OCI-LY7 (cell line): ENCODE results near the gene CEP112. TPM values are rescaled to one million over a fixed set of nuclear protein-coding genes. Genes with fewer than 3 reads are reported as not detected.

Source experiments
- BruUV-seq: library from RNA; stranded (reverse); fragments of 400-500 nt; replicated peaks from 2 replicates; lab custom pipeline; 2021; lab: Mats Ljungman, UMichigan
- CTCF ChIA-PET: fragments of 300-600 bp; sonication (Branson Sonifier 250); formaldehyde crosslinking; loops from one replicate; lab custom pipeline; 2022; ENCODE audit warnings: antibody characterized with exemption; ENCODE audit not compliant: unreplicated experiment; lab: Charles Lee
- POLR2A ChIA-PET: fragments of 300-600 bp; sonication (Branson Sonifier 250); formaldehyde crosslinking; loops from one replicate; lab custom pipeline; 2022; ENCODE audit warnings: antibody characterized with exemption; lab: Charles Lee
- DNase-seq: peaks from one replicate; pipeline ENCODE4 v3.0.0-alpha.2; 2015; ENCODE audit warnings: low spot score
- H2AFZ ChIP-seq: fragments of 200-600 bp; sonication (generic), shearing (Covaris generic); 2 replicates; pipeline ENCODE4 v1.6.1; 2014; ENCODE audit warnings: mild to moderate bottlenecking, antibody characterized with exemption, low read length, moderate library complexity
- H3K27ac ChIP-seq: fragments of 200-600 bp; sonication (generic); 2 replicates; pipeline ENCODE4 v1.5.1; 2014; ENCODE audit warnings: mixed run types, low read depth, mild to moderate bottlenecking, moderate library complexity, low read length, inconsistent platforms; ENCODE audit not compliant: poor library complexity, severe bottlenecking
- H3K36me3 ChIP-seq: fragments of 200-600 bp; sonication (generic); 2 replicates; pipeline ENCODE4 v1.6.1; 2014; ENCODE audit warnings: mild to moderate bottlenecking, antibody characterized with exemption, low read length, moderate library complexity, mixed read lengths; ENCODE audit not compliant: insufficient read depth
- H3K4me1 ChIP-seq: fragments of 200-600 bp; sonication (generic); 2 replicates; pipeline ENCODE4 v1.5.1; 2014; ENCODE audit warnings: mild to moderate bottlenecking, low read length; ENCODE audit not compliant: insufficient read depth, poor library complexity, severe bottlenecking
- H3K4me2 ChIP-seq: fragments of 200-600 bp; sonication (generic); 2 replicates; pipeline ENCODE4 v1.6.1; 2014; ENCODE audit warnings: mild to moderate bottlenecking, low read length
- H3K4me3 ChIP-seq: fragments of 200-600 bp; sonication (generic); 2 replicates; pipeline ENCODE4 v1.5.1; 2014; ENCODE audit warnings: mild to moderate bottlenecking, low read depth, low read length; ENCODE audit not compliant: poor library complexity, severe bottlenecking
- H3K79me2 ChIP-seq: fragments of 200-600 bp; sonication (generic); 2 replicates; pipeline ENCODE4 v1.6.1; 2016; ENCODE audit warnings: low read depth, mild to moderate bottlenecking, low read length, moderate library complexity, mixed read lengths; ENCODE audit not compliant: insufficient read depth
- H3K9me2 ChIP-seq: fragments of 200-600 bp; sonication (generic); 2 replicates; pipeline ENCODE4 v1.6.1; 2016; ENCODE audit warnings: mild to moderate bottlenecking, low read length, mixed read lengths; ENCODE audit not compliant: insufficient read depth
- H3K9me3 ChIP-seq: fragments of 200-600 bp; sonication (generic); 2 replicates; pipeline ENCODE4 v1.6.1; 2014; ENCODE audit warnings: mild to moderate bottlenecking, mixed run types, low read length, mixed read lengths
- H4K20me1 ChIP-seq: fragments of 200-600 bp; sonication (generic); 2 replicates; pipeline ENCODE4 v1.6.1; 2014; ENCODE audit warnings: mild to moderate bottlenecking, antibody characterized with exemption, low read length, moderate library complexity, mixed read lengths; ENCODE audit not compliant: insufficient read depth
- CTCF ChIP-seq: fragments of 200-600 bp; sonication (generic); conservative IDR thresholded peaks from 2 replicates; pipeline ENCODE4 v1.5.1; 2014; ENCODE audit warnings: mild to moderate bottlenecking, antibody characterized with exemption, low read length, moderate library complexity, mixed read lengths
- EZH2phosphoT487 ChIP-seq: fragments of 200-600 bp; sonication (generic); IDR thresholded peaks from 2 replicates; pipeline ENCODE4 v1.6.1; 2018; ENCODE audit warnings: low read depth, borderline replicate concordance, mild to moderate bottlenecking, mixed run types, antibody characterized with exemption, low read length, moderate library complexity, mixed read lengths
- intact Hi-C: fragments of 100-400 bp; cut with micrococcal nuclease; formaldehyde crosslinking; loops from one replicate; pipeline ENCODE4 v1.10.0; 2022; ENCODE audit not compliant: unreplicated experiment
- total RNA-seq, 2 experiments: library from RNA; depleted of rRNA in 1 of 2; stranded (reverse); fragments of >200 nt in 1 of 2; shearing (Covaris generic) in 1 of 2; gene quantifications; 2 replicates each; pipeline ENCODE4 v1.2.3, GENCODE V29; 2014 to 2022

Gene CEP112
- total RNA-seq, 2 experiments from 2014 or later, result 2.7 to 6.9 TPM

DNA sequence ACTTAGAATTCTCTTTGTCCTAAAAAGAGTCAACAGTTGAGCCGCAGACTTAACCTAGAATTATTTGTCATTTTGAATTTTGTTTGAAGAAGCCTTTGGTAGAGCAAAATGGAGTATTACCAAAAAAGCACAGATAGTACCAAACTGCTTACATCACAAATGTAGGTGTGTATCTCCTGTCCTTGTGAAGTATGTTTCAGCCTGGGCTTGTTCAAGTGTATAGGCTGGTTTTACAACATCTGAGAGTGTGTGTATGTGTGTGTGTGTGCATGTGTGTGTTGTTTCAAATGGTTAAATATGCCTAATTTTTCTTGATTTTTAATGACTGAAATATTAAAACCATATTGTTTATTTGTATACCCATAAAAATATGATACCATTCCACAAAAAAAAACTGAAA is 441.8 kb downstream of the CEP112 start:
- BruUV-seq, result no TSS peak
- Histone ChIP-seq H3K4me1 (no peaks in the 10 kb centered on the region), H3K36me3 (no peaks in the 10 kb centered on the region), H3K27ac (no peak overlapping the region), H3K4me3 (no peak overlapping the region), H3K4me2 (no peak overlapping the region), H3K9me2 (no peaks in the 10 kb centered on the region), H3K9me3 (no peaks in the 10 kb centered on the region), H3K79me2 (no peaks in the 10 kb centered on the region), H4K20me1 (no peaks in the 10 kb centered on the region), H2AFZ (no peak overlapping the region)
- no peak for DNase-seq
- POLR2A ChIA-PET, result no interaction called here
- intact Hi-C loops, result no loop called here
- CTCF ChIA-PET, result no interaction called here
- TF ChIP-seq CTCF (no peak), EZH2phosphoT487 (no peak)

DNA sequence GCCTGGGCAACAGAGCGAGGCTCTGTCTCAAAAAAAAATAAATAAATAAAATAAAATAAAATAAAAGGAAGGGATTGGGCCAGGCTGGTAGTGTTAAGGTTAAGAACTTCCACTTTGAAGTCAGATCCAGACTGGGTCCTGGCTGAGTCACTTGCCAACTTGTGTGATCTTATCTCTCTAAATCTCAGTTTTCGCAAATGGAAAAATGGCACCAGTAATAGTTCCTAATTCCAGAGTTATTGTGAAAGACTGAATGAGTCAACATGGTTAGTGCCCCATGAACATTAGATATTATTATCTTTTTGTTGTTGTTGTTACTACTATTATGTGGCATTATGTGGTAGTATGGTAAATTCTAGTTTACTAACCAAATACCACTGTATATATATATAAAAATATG is 442.5 kb downstream of the CEP112 start:
- BruUV-seq, result no TSS peak
- POLR2A ChIA-PET, result no interaction called here
- H3K4me2 ChIP-seq, result no peak overlapping the region

GRCh38 chr17:65745241-65745640 is 446.7 kb downstream of the CEP112 start:
- ChIA-PET POLR2A (no interaction called here), CTCF (no interaction called here)
- Histone ChIP-seq H3K9me2 (no peaks in the 10 kb centered on the region), H3K9me3 (no peaks in the 10 kb centered on the region), H3K79me2 (no peaks in the 10 kb centered on the region), H3K27ac (no peak overlapping the region), H3K36me3 (no peaks in the 10 kb centered on the region), H3K4me2 (no peak overlapping the region), H2AFZ (no peak overlapping the region), H4K20me1 (no peaks in the 10 kb centered on the region), H3K4me3 (no peak overlapping the region), H3K4me1 (no peaks in the 10 kb centered on the region)
- intact Hi-C loops, result no loop called here
- TF ChIP-seq CTCF (no peak), EZH2phosphoT487 (no peak)
- no peak for DNase-seq
- BruUV-seq, result no TSS peak

More for the DNA sequence above, 442.5 kb downstream of the CEP112 start:
- Histone ChIP-seq H3K9me3 (no peaks in the 10 kb centered on the region), H3K9me2 (no peaks in the 10 kb centered on the region), H3K36me3 (no peaks in the 10 kb centered on the region), H4K20me1 (no peaks in the 10 kb centered on the region), H2AFZ (no peak overlapping the region), H3K4me1 (no peaks in the 10 kb centered on the region), H3K27ac (no peak overlapping the region), H3K79me2 (no peaks in the 10 kb centered on the region), H3K4me3 (no peak overlapping the region)
- intact Hi-C loops, result no loop called here
- no peak for DNase-seq
- CTCF ChIA-PET, result no interaction called here
- TF ChIP-seq CTCF (no peak), EZH2phosphoT487 (no peak)
